Measurements from ENCODE around the gene ANKRD61.

GRCh38 chr7:6057316-6058129, 26.3 kb downstream of the ANKRD61 start:
- no peak for TF ChIP-seq CTCF (conservative IDR thresholded peaks at IDR 0.05; ENCODE audit: low read length)
- TF ChIP-seq EZH2phosphoT487 (IDR thresholded peaks at IDR 0.05; ENCODE audit: borderline replicate concordance, low read depth, low read length), result no peak
